Renal pelvis (tissue), 12 donors: ENCODE measurements around the gene ZNF664. TPM values are rescaled to one million over a fixed set of nuclear protein-coding genes. Genes with fewer than 3 reads are reported as not detected.
A peak's percentile ranks its signal among the peaks of the same experiment; 100 is the strongest.

Source experiments
- DNase-seq: peaks from one replicate; pipeline ENCODE4 v3.0.0-alpha.2; 2013
- long read RNA-seq, 16 experiments: transcript quantifications; one replicate each; lab custom pipeline, GENCODE V29; 2026
- polyA plus RNA-seq, 3 donors: library from polyadenylated mRNA; unstranded; fragments of 120-200 nt; gene quantifications; one replicate each; pipeline ENCODE4 v1.2.1, GENCODE V29; 2013; ENCODE audit not compliant: insufficient read length in 3 of 3

Gene ZNF664
- 100 to 1,000 TPM; 160 to 176 (median 165) TPM for polyA plus RNA-seq
- long read RNA-seq, donor 1, full-length matches to known transcripts = 30 of 45 reads
- long read RNA-seq, donor 1, partial matches to known transcripts = 8 of 45 reads
- long read RNA-seq, donor 1, other reads (novel, unspliced or antisense) = 7 of 45 reads
- long read RNA-seq, donor 2, full-length matches to known transcripts = 28 of 47 reads
- long read RNA-seq, donor 2, partial matches to known transcripts = 7 of 47 reads
- long read RNA-seq, donor 2, other reads (novel, unspliced or antisense) = 12 of 47 reads
- long read RNA-seq, donor 3, full-length matches to known transcripts = 26 of 33 reads
- long read RNA-seq, donor 3, partial matches to known transcripts = 0 of 33 reads
- long read RNA-seq, donor 3, other reads (novel, unspliced or antisense) = 7 of 33 reads
- long read RNA-seq, donor 4, full-length matches to known transcripts = 28 of 40 reads
- long read RNA-seq, donor 4, partial matches to known transcripts = 5 of 40 reads
- long read RNA-seq, donor 4, other reads (novel, unspliced or antisense) = 7 of 40 reads
- long read RNA-seq, donor 5, full-length matches to known transcripts = 24 of 31 reads
- long read RNA-seq, donor 5, partial matches to known transcripts = 7 of 31 reads
- long read RNA-seq, donor 5, other reads (novel, unspliced or antisense) = 0 of 31 reads
- long read RNA-seq, donor 6, full-length matches to known transcripts = 36 of 50 reads
- long read RNA-seq, donor 6, partial matches to known transcripts = 0 of 50 reads
- long read RNA-seq, donor 6, other reads (novel, unspliced or antisense) = 14 of 50 reads
- long read RNA-seq, donor 7, full-length matches to known transcripts = 37 of 63 reads
- long read RNA-seq, donor 7, partial matches to known transcripts = 18 of 63 reads
- long read RNA-seq, donor 7, other reads (novel, unspliced or antisense) = 8 of 63 reads
- long read RNA-seq, donor 8, full-length matches to known transcripts = 13 of 29 reads
- long read RNA-seq, donor 8, partial matches to known transcripts = 9 of 29 reads
- long read RNA-seq, donor 8, other reads (novel, unspliced or antisense) = 7 of 29 reads
- long read RNA-seq, donor 9, full-length matches to known transcripts = 29 of 48 reads
- long read RNA-seq, donor 9, partial matches to known transcripts = 6 of 48 reads
- long read RNA-seq, donor 9, other reads (novel, unspliced or antisense) = 13 of 48 reads
- long read RNA-seq, donor 10, full-length matches to known transcripts = 30 of 44 reads
- long read RNA-seq, donor 10, partial matches to known transcripts = 7 of 44 reads
- long read RNA-seq, donor 10, other reads (novel, unspliced or antisense) = 7 of 44 reads
- long read RNA-seq, donor 11, full-length matches to known transcripts = 29 of 34 reads
- long read RNA-seq, donor 11, partial matches to known transcripts = 5 of 34 reads
- long read RNA-seq, donor 11, other reads (novel, unspliced or antisense) = 0 of 34 reads
- long read RNA-seq, donor 12, full-length matches to known transcripts = 67 of 91 reads
- long read RNA-seq, donor 12, partial matches to known transcripts = 0 of 91 reads
- long read RNA-seq, donor 12, other reads (novel, unspliced or antisense) = 24 of 91 reads
- long read RNA-seq, donor 13, full-length matches to known transcripts = 19 of 24 reads
- long read RNA-seq, donor 13, partial matches to known transcripts = 5 of 24 reads
- long read RNA-seq, donor 13, other reads (novel, unspliced or antisense) = 0 of 24 reads
- long read RNA-seq, donor 14 = 0 reads
- long read RNA-seq, donor 15, full-length matches to known transcripts = 34 of 70 reads
- long read RNA-seq, donor 15, partial matches to known transcripts = 25 of 70 reads
- long read RNA-seq, donor 15, other reads (novel, unspliced or antisense) = 11 of 70 reads
- long read RNA-seq, donor 16, full-length matches to known transcripts = 40 of 84 reads
- long read RNA-seq, donor 16, partial matches to known transcripts = 28 of 84 reads
- long read RNA-seq, donor 16, other reads (novel, unspliced or antisense) = 16 of 84 reads

- DNase-seq = peak; percentile 94
These were observed at the start of gene ZNF664, which contains the start of gene CCDC92 for GRCh38 chr12:123972457-123973401. Gene ZNF664 (plus strand): TSS chr12:123973215. CDS start chr12:124012145, 38,930 bp downstream. Gene CCDC92 (minus strand): TSS chr12:123972831. CDS start chr12:123944305, 28,526 bp downstream.

GRCh38 chr12:123923927-123924326, 49.1 kb upstream of the ZNF664 start:
- DNase-seq = no peak

- DNase-seq = no peak
These were observed 48.5 kb upstream of the ZNF664 start for GRCh38 chr12:123924539-123924938.

- DNase-seq = no peak
These were observed 44.6 kb upstream of the ZNF664 start for GRCh38 chr12:123928274-123928865.

- no peak for DNase-seq
These were observed 44.1 kb upstream of the ZNF664 start for GRCh38 chr12:123928897-123929296.

GRCh38 chr12:123929946-123930583, 43.0 kb upstream of the ZNF664 start:
- no peak for DNase-seq

- DNase-seq = no peak
These were observed 41.2 kb upstream of the ZNF664 start for GRCh38 chr12:123931686-123932321.

GRCh38 chr12:123933214-123933613, 39.8 kb upstream of the ZNF664 start:
- DNase-seq = no peak

GRCh38 chr12:123934016-123934620, 38.9 kb upstream of the ZNF664 start:
- DNase-seq = no peak

- DNase-seq = no peak
These were observed 38.2 kb upstream of the ZNF664 start for GRCh38 chr12:123934829-123935228.

GRCh38 chr12:123935956-123936355, 37.1 kb upstream of the ZNF664 start:
- DNase-seq = no peak

- DNase-seq = no peak
These were observed 36.5 kb upstream of the ZNF664 start for GRCh38 chr12:123936471-123936870.

- DNase-seq = no peak
These were observed 35.9 kb upstream of the ZNF664 start for GRCh38 chr12:123936956-123937706.

GRCh38 chr12:123937707-123938591, 35.1 kb upstream of the ZNF664 start:
- no peak for DNase-seq
